ENCODE measurements around the gene OR52I2.

- TF ChIP-seq CTCF (IDR thresholded peaks at IDR 0.05) (no peak), POLR2A (IDR thresholded peaks at IDR 0.05) (no peak), EP300 (IDR thresholded peaks at IDR 0.05) (no peak)
Measured at GRCh38 chr11:4577761-4578160, 3.8 kb upstream of the OR52I2 start.

Measured in ovary (tissue), 3 donors.